Fibroblast of lung (primary cell): ENCODE measurements around the gene TSNAX. TPM values are rescaled to one million over a fixed set of nuclear protein-coding genes. Genes with fewer than 3 reads are reported as not detected.

Experiments
- DNase-seq, 2 donors: peaks; one replicate each; pipeline versions ENCODE4 v3.0.0 to v3.0.0-alpha.2; 2010; ENCODE audit warnings: low read depth in 2 of 2
- H2AFZ ChIP-seq: 2 replicates; pipeline ENCODE4 v1.5.1; 2012; ENCODE audit warnings: low read length, control low read depth, inconsistent platforms
- H3K27ac ChIP-seq: 2 replicates; pipeline ENCODE4 v1.5.1; 2011; ENCODE audit warnings: low read length, control low read depth; ENCODE audit not compliant: insufficient read depth
- H3K27me3 ChIP-seq: 2 replicates; pipeline ENCODE4 v1.5.1; 2011; ENCODE audit warnings: mild to moderate bottlenecking, low read length; ENCODE audit not compliant: control insufficient read depth, insufficient read depth
- H3K36me3 ChIP-seq: 2 replicates; pipeline ENCODE4 v1.5.1; 2011; ENCODE audit warnings: low read length; ENCODE audit not compliant: control insufficient read depth, insufficient read depth
- H3K4me1 ChIP-seq: 2 replicates; pipeline ENCODE4 v1.5.1; 2011; ENCODE audit warnings: low read length; ENCODE audit not compliant: control insufficient read depth, insufficient read depth; ENCODE audit errors: extremely low read depth
- H3K4me2 ChIP-seq: 2 replicates; pipeline ENCODE4 v1.5.1; 2011; ENCODE audit warnings: low read length, control low read depth; ENCODE audit not compliant: insufficient read depth; ENCODE audit errors: extremely low read depth
- H3K4me3 ChIP-seq, 4 experiments: fragments of 200-600 bp in 1 of 4; sonication (generic) in 1 of 4; replicated peaks in 1 of 4; 2 replicates each; pipeline ENCODE4 v1.5.1; 2011 to 2016; ENCODE audit warnings: low read length in 4 of 4, low read depth in 3 of 4, mild to moderate bottlenecking in 3 of 4, control low read depth in 2 of 4, inconsistent platforms in 1 of 4, mixed read lengths in 1 of 4; ENCODE audit not compliant: insufficient read depth in 1 of 4; ENCODE audit errors: control extremely low read depth in 1 of 4
- H3K79me2 ChIP-seq: 2 replicates; pipeline ENCODE4 v1.5.1; 2012; ENCODE audit warnings: mild to moderate bottlenecking, low read length, inconsistent platforms; ENCODE audit not compliant: control insufficient read depth, insufficient read depth
- H3K9ac ChIP-seq: 2 replicates; pipeline ENCODE4 v1.5.1; 2011; ENCODE audit warnings: mild to moderate bottlenecking, low read length, control low read depth; ENCODE audit not compliant: insufficient read depth
- H3K9me3 ChIP-seq: 2 replicates; pipeline ENCODE4 v1.5.1; 2012; ENCODE audit warnings: low read depth, low read length; ENCODE audit not compliant: control insufficient read depth, insufficient read depth
- H4K20me1 ChIP-seq: 2 replicates; pipeline ENCODE4 v1.5.1; 2011; ENCODE audit warnings: low read length; ENCODE audit not compliant: control insufficient read depth, insufficient read depth; ENCODE audit errors: extremely low read depth
- CTCF ChIP-seq, 2 donors: IDR thresholded peaks in 1 of 2; conservative IDR thresholded peaks in 1 of 2; 1 replicate in 1 of 2; 2 replicates in 1 of 2; pipeline ENCODE4 v1.5.1; 2011 to 2012; ENCODE audit warnings: low read length in 2 of 2, control low read depth in 1 of 2, inconsistent platforms in 1 of 2, low read depth in 1 of 2, mild to moderate bottlenecking in 1 of 2
- EZH2 ChIP-seq: IDR thresholded peaks from 2 replicates; pipeline ENCODE4 v1.5.1; 2012; ENCODE audit warnings: low read length, control low read depth, mild to moderate bottlenecking; ENCODE audit errors: missing control alignments
- polyA plus RNA-seq, 2 donors: library from polyadenylated mRNA; depleted of rRNA in 1 of 2; stranded (reverse) in 1 of 2; unstranded in 1 of 2; fragments of >200 nt; gene quantifications; 2 replicates each; pipeline ENCODE4 v1.2.1, GENCODE V29; 2011 to 2012; ENCODE audit warnings: missing spikeins in 1 of 2
- total RNA-seq: library from RNA; depleted of rRNA; stranded (reverse); fragments of >200 nt; gene quantifications from 2 replicates; pipeline ENCODE4 v1.2.1, GENCODE V29; 2014

Gene TSNAX
- total and polyA plus RNA-seq, 2 donors (not counting 1 experiment from before 2014, with no cell fraction given): 30.2 to 46.3 TPM

GRCh38 chr1:231534703-231535159, 6.3 kb downstream of the TSNAX start:
- no peaks in the 10 kb centered on the region for H3K27me3 ChIP-seq
- TF ChIP-seq CTCF (conservative IDR thresholded peaks at IDR 0.05 in 1 of 2, IDR thresholded peaks at IDR 0.05 in 1 of 2; ENCODE audit: low read depth in 1 of 2, low read length in 2 of 2): no peak
- no peak for TF ChIP-seq EZH2
- H3K36me3 ChIP-seq: no peaks in the 10 kb centered on the region
- peaks cover 19% of the 10 kb centered on the region for H3K79me2 ChIP-seq
- no peak for DNase-seq
- H3K4me3 ChIP-seq: no peak overlapping the region
- H2AFZ ChIP-seq: no peak overlapping the region
- H3K9ac ChIP-seq: no peak overlapping the region
- H3K27ac ChIP-seq: no peak overlapping the region
- H4K20me1 ChIP-seq: no peaks in the 10 kb centered on the region
- H3K4me1 ChIP-seq: peaks cover 3% of the 10 kb centered on the region
- no peak overlapping the region for H3K4me2 ChIP-seq
- no peaks in the 10 kb centered on the region for H3K9me3 ChIP-seq

DNA sequence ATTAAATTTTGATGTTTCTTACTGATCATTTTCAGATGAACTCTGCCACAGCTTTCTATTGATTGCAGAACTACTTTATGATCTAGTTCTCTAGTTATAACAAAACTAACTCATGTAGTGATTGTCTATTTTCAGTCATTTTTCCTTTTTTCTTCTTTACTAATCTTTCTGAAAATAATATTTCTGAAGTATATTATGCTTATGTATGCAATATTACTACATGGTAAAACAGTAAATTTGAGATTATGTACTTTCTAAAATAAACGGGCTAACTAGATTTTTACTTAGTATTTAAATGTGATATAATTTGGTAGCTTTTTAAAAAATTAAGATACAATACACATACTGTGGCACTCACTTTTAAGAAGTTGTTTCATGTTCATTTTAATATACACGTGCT, 7.6 kb downstream of the TSNAX start:
- Histone ChIP-seq H3K4me2 (no peak overlapping the region), H2AFZ (no peak overlapping the region), H3K4me3 (no peak overlapping the region), H3K27ac (no peak overlapping the region), H4K20me1 (no peaks in the 10 kb centered on the region), H3K27me3 (no peaks in the 10 kb centered on the region), H3K36me3 (no peaks in the 10 kb centered on the region), H3K9me3 (no peaks in the 10 kb centered on the region), H3K4me1 (no peaks in the 10 kb centered on the region), H3K9ac (no peak overlapping the region), H3K79me2 (peaks cover 8% of the 10 kb centered on the region)
- TF ChIP-seq CTCF (conservative IDR thresholded peaks at IDR 0.05 in 1 of 2, IDR thresholded peaks at IDR 0.05 in 1 of 2; ENCODE audit: low read depth in 1 of 2, low read length in 2 of 2): no peak
- TF ChIP-seq EZH2: no peak
- no peak for DNase-seq

DNA sequence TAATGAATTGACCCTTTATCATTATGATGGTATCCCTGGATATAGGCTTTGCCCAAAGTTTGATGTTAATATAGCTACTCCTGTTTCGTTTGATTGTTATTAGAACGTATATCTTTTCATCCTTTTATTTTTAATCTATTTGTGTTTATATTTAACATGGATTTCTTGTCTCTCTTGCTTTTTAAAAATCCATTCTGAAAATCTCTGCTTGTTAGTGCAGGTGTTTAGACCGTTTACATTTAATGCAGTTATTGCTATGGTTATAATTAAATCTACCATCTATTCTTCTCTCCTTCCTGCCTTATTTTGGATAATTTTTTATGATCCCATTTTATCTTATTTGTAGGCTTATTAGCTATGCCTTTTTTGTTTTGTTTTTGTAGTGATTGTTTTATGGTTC, 12.4 kb downstream of the TSNAX start:
- H4K20me1 ChIP-seq: no peaks in the 10 kb centered on the region
- no peak overlapping the region for H2AFZ ChIP-seq
- no peak overlapping the region for H3K4me3 ChIP-seq
- H3K4me2 ChIP-seq: no peak overlapping the region
- TF ChIP-seq EZH2 (no peak), CTCF (conservative IDR thresholded peaks at IDR 0.05 in 1 of 2, IDR thresholded peaks at IDR 0.05 in 1 of 2; ENCODE audit: low read depth in 1 of 2, low read length in 2 of 2) (no peak)
- no peaks in the 10 kb centered on the region for H3K36me3 ChIP-seq
- no peak overlapping the region for H3K27ac ChIP-seq
- no peak for DNase-seq
- no peaks in the 10 kb centered on the region for H3K27me3 ChIP-seq
- no peak overlapping the region for H3K9ac ChIP-seq
- no peaks in the 10 kb centered on the region for H3K4me1 ChIP-seq
- H3K9me3 ChIP-seq: no peaks in the 10 kb centered on the region
- H3K79me2 ChIP-seq: no peaks in the 10 kb centered on the region
